ENCODE measurements around the gene CYB5B. TPM values are rescaled to one million over a fixed set of nuclear protein-coding genes. Genes with fewer than 3 reads are reported as not detected.

Gene CYB5B
- total and polyA plus RNA-seq, 2 donors (not counting 1 experiment from before 2014, with no cell fraction given), result 87.4 to 220 TPM

- Histone ChIP-seq H3K79me2 (ENCODE audit: control insufficient read depth, insufficient read depth, low read length) (no peaks in the 10 kb centered on the region), H3K27me3 (ENCODE audit: control insufficient read depth, insufficient read depth, low read length) (no peaks in the 10 kb centered on the region), H3K4me2 (ENCODE audit: extremely low read depth, insufficient read depth, low read length) (no peak overlapping the region), H3K9me3 (ENCODE audit: control insufficient read depth, insufficient read depth, low read depth, low read length) (no peaks in the 10 kb centered on the region), H3K9ac (ENCODE audit: insufficient read depth, low read length) (no peak overlapping the region), H2AFZ (ENCODE audit: low read length) (no peak overlapping the region), H3K4me1 (ENCODE audit: control insufficient read depth, extremely low read depth, insufficient read depth, low read length) (peaks cover 9% of the 10 kb centered on the region), H4K20me1 (ENCODE audit: control insufficient read depth, extremely low read depth, insufficient read depth, low read length) (no peaks in the 10 kb centered on the region), H3K27ac (ENCODE audit: insufficient read depth, low read length) (no peak overlapping the region), H3K36me3 (ENCODE audit: control insufficient read depth, insufficient read depth, low read length) (no peaks in the 10 kb centered on the region), H3K4me3 (replicated peaks in 1 of 4; ENCODE audit: control extremely low read depth in 1 of 4, insufficient read depth in 1 of 4, low read depth in 3 of 4, low read length in 4 of 4) (no peak overlapping the region)
- no peak for DNase-seq (ENCODE audit: low read depth in 2 of 2)
- TF ChIP-seq EZH2 (IDR thresholded peaks at IDR 0.05; ENCODE audit: low read length, missing control alignments), result no peak
- TF ChIP-seq, protein P1, sequence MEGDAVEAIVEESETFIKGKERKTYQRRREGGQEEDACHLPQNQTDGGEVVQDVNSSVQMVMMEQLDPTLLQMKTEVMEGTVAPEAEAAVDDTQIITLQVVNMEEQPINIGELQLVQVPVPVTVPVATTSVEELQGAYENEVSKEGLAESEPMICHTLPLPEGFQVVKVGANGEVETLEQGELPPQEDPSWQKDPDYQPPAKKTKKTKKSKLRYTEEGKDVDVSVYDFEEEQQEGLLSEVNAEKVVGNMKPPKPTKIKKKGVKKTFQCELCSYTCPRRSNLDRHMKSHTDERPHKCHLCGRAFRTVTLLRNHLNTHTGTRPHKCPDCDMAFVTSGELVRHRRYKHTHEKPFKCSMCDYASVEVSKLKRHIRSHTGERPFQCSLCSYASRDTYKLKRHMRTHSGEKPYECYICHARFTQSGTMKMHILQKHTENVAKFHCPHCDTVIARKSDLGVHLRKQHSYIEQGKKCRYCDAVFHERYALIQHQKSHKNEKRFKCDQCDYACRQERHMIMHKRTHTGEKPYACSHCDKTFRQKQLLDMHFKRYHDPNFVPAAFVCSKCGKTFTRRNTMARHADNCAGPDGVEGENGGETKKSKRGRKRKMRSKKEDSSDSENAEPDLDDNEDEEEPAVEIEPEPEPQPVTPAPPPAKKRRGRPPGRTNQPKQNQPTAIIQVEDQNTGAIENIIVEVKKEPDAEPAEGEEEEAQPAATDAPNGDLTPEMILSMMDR (conservative IDR thresholded peaks at IDR 0.05 in 1 of 2, IDR thresholded peaks at IDR 0.05 in 1 of 2; ENCODE audit: low read depth in 1 of 2, low read length in 2 of 2), result no peak
Measured at GRCh38 chr16:69467080-69467479, 42.7 kb downstream of the CYB5B start.

- Histone ChIP-seq H3K4me2 (ENCODE audit: extremely low read depth, insufficient read depth, low read length) (no peak overlapping the region), H3K36me3 (ENCODE audit: control insufficient read depth, insufficient read depth, low read length) (no peaks in the 10 kb centered on the region), H3K9ac (ENCODE audit: insufficient read depth, low read length) (no peak overlapping the region), H3K79me2 (ENCODE audit: control insufficient read depth, insufficient read depth, low read length) (no peaks in the 10 kb centered on the region), H3K27ac (ENCODE audit: insufficient read depth, low read length) (no peak overlapping the region), H3K27me3 (ENCODE audit: control insufficient read depth, insufficient read depth, low read length) (no peaks in the 10 kb centered on the region), H3K9me3 (ENCODE audit: control insufficient read depth, insufficient read depth, low read depth, low read length) (no peaks in the 10 kb centered on the region), H2AFZ (ENCODE audit: low read length) (no peak overlapping the region), H3K4me3 (replicated peaks in 1 of 4; ENCODE audit: control extremely low read depth in 1 of 4, insufficient read depth in 1 of 4, low read depth in 3 of 4, low read length in 4 of 4) (no peak overlapping the region), H3K4me1 (ENCODE audit: control insufficient read depth, extremely low read depth, insufficient read depth, low read length) (peaks cover 9% of the 10 kb centered on the region), H4K20me1 (ENCODE audit: control insufficient read depth, extremely low read depth, insufficient read depth, low read length) (no peaks in the 10 kb centered on the region)
- TF ChIP-seq EZH2 (IDR thresholded peaks at IDR 0.05; ENCODE audit: low read length, missing control alignments), result no peak
- TF ChIP-seq, protein P1 (conservative IDR thresholded peaks at IDR 0.05 in 1 of 2, IDR thresholded peaks at IDR 0.05 in 1 of 2; ENCODE audit: low read depth in 1 of 2, low read length in 2 of 2), result no peak
- no peak for DNase-seq (ENCODE audit: low read depth in 2 of 2)
Measured at GRCh38 chr16:69467531-69468204, 43.2 kb downstream of the CYB5B start.

- Histone ChIP-seq H3K27ac (ENCODE audit: insufficient read depth, low read length) (no peak overlapping the region), H3K27me3 (ENCODE audit: control insufficient read depth, insufficient read depth, low read length) (no peaks in the 10 kb centered on the region), H3K79me2 (ENCODE audit: control insufficient read depth, insufficient read depth, low read length) (no peaks in the 10 kb centered on the region), H4K20me1 (ENCODE audit: control insufficient read depth, extremely low read depth, insufficient read depth, low read length) (no peaks in the 10 kb centered on the region), H3K4me2 (ENCODE audit: extremely low read depth, insufficient read depth, low read length) (no peak overlapping the region), H3K4me1 (ENCODE audit: control insufficient read depth, extremely low read depth, insufficient read depth, low read length) (peaks cover 6% of the 10 kb centered on the region), H3K9ac (ENCODE audit: insufficient read depth, low read length) (no peak overlapping the region), H3K4me3 (replicated peaks in 1 of 4; ENCODE audit: control extremely low read depth in 1 of 4, insufficient read depth in 1 of 4, low read depth in 3 of 4, low read length in 4 of 4) (no peak overlapping the region), H3K9me3 (ENCODE audit: control insufficient read depth, insufficient read depth, low read depth, low read length) (no peaks in the 10 kb centered on the region), H2AFZ (ENCODE audit: low read length) (no peak overlapping the region), H3K36me3 (ENCODE audit: control insufficient read depth, insufficient read depth, low read length) (no peaks in the 10 kb centered on the region)
- DNase-seq (ENCODE audit: low read depth in 2 of 2), result no peak
- no peak for TF ChIP-seq EZH2 (IDR thresholded peaks at IDR 0.05; ENCODE audit: low read length, missing control alignments)
- TF ChIP-seq, protein P1 (conservative IDR thresholded peaks at IDR 0.05 in 1 of 2, IDR thresholded peaks at IDR 0.05 in 1 of 2; ENCODE audit: low read depth in 1 of 2, low read length in 2 of 2), result no peak
Measured at GRCh38 chr16:69469807-69470561, 45.6 kb downstream of the CYB5B start.

All from fibroblast of lung (primary cell).